Chondrocyte (in vitro differentiated cells): Measurements from ENCODE around the gene BLVRA. TPM values are rescaled to one million over a fixed set of nuclear protein-coding genes. Genes with fewer than 3 reads are reported as not detected.
"Not testable (repeated sequence)": the region's sequence is repeated elsewhere in the genome, so short reads cannot be mapped to it uniquely, and the experiment has no call there.

ENCODE experiments used
- DNase-seq: peaks from one replicate; pipeline ENCODE4 v3.0.0; 2021; ENCODE audit warnings: mixed read lengths, low spot score
- H3K27ac Mint-ChIP-seq: one replicate; pipeline ENCODE4 v1.8.0; 2021; ENCODE audit warnings: mild to moderate bottlenecking, moderate library complexity, mixed read lengths; ENCODE audit not compliant: unreplicated experiment
- H3K27me3 Mint-ChIP-seq: 2 replicates; pipeline ENCODE4 v1.8.0; 2021; ENCODE audit warnings: low read depth, mixed read lengths
- H3K36me3 Mint-ChIP-seq: 2 replicates; pipeline ENCODE4 v1.8.0; 2021; ENCODE audit warnings: low read depth, mixed read lengths
- H3K4me1 Mint-ChIP-seq: 2 replicates; pipeline ENCODE4 v1.8.0; 2021; ENCODE audit warnings: low read depth, mild to moderate bottlenecking, mixed read lengths
- H3K4me3 Mint-ChIP-seq: one replicate; pipeline ENCODE4 v1.8.0; 2021; ENCODE audit warnings: mild to moderate bottlenecking, moderate library complexity, mixed read lengths; ENCODE audit not compliant: unreplicated experiment
- H3K9me3 Mint-ChIP-seq: 2 replicates; pipeline ENCODE4 v1.8.0; 2021; ENCODE audit warnings: low read depth, mixed read lengths
- total RNA-seq: library from RNA; stranded (reverse); gene quantifications from 3 replicates; pipeline ENCODE4 v1.2.1, GENCODE V29; 2021
- TF ChIP-seq, protein P1 (sequence below): fragments of 200-600 bp; sonication (generic); IDR thresholded peaks from 2 replicates; pipeline ENCODE4 v1.5.0; 2021; ENCODE audit warnings: antibody characterized with exemption, mild to moderate bottlenecking, moderate library complexity

The BLVRA gene
- total RNA-seq, 1 donor from 2014 or later: 48.9 TPM

DNA sequence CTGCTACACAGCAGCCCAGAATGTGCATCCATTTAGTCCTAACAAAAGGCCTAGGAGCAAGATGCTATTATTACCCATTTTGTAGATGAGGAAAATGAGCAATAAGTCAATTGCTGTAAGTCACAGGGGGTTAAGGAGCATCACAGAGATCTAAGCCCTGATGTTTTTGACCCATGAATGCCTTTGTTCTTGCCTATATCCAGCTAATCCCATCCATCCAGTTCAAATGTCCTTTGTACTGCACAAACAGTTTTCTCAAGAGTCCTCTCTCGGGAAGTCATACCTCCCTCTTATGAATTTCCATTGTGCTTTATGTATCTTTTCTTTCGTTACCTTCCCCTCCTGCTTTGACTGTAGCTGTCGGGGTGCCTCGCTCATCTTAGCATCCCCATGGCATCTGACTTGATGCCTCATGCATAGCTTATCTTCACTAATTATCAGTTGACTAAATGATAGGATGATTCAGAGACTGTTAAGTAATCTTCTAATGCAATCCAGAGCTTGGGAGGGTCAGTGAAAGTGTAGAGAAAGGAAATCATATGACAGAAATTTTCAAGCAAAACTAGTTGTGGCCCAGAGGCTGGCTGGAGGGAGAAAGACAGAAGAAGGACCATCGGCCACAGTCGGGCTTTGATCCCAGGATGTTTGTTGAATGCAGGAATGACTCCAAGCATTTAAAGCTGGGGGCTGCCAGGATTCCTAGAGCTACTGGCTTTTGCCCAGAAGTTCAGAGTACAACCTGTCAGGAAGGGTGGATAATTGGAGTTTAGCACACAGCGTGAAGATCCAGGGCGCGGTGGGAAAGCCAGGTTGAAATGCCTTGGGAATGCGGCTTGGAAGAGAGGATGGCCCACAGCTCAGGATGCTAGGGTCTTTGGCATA, 23.5 kb downstream of the BLVRA start:
- no peaks in the 10 kb centered on the region for H3K27me3 Mint-ChIP-seq
- TF ChIP-seq, protein P1, sequence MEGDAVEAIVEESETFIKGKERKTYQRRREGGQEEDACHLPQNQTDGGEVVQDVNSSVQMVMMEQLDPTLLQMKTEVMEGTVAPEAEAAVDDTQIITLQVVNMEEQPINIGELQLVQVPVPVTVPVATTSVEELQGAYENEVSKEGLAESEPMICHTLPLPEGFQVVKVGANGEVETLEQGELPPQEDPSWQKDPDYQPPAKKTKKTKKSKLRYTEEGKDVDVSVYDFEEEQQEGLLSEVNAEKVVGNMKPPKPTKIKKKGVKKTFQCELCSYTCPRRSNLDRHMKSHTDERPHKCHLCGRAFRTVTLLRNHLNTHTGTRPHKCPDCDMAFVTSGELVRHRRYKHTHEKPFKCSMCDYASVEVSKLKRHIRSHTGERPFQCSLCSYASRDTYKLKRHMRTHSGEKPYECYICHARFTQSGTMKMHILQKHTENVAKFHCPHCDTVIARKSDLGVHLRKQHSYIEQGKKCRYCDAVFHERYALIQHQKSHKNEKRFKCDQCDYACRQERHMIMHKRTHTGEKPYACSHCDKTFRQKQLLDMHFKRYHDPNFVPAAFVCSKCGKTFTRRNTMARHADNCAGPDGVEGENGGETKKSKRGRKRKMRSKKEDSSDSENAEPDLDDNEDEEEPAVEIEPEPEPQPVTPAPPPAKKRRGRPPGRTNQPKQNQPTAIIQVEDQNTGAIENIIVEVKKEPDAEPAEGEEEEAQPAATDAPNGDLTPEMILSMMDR: no peak
- peaks cover 15% of the 10 kb centered on the region for H3K36me3 Mint-ChIP-seq
- H3K4me1 Mint-ChIP-seq: peaks cover 6% of the 10 kb centered on the region
- H3K4me3 Mint-ChIP-seq: no peak overlapping the region
- no peak overlapping the region for H3K27ac Mint-ChIP-seq
- no peaks in the 10 kb centered on the region for H3K9me3 Mint-ChIP-seq
- no peak for DNase-seq

DNA sequence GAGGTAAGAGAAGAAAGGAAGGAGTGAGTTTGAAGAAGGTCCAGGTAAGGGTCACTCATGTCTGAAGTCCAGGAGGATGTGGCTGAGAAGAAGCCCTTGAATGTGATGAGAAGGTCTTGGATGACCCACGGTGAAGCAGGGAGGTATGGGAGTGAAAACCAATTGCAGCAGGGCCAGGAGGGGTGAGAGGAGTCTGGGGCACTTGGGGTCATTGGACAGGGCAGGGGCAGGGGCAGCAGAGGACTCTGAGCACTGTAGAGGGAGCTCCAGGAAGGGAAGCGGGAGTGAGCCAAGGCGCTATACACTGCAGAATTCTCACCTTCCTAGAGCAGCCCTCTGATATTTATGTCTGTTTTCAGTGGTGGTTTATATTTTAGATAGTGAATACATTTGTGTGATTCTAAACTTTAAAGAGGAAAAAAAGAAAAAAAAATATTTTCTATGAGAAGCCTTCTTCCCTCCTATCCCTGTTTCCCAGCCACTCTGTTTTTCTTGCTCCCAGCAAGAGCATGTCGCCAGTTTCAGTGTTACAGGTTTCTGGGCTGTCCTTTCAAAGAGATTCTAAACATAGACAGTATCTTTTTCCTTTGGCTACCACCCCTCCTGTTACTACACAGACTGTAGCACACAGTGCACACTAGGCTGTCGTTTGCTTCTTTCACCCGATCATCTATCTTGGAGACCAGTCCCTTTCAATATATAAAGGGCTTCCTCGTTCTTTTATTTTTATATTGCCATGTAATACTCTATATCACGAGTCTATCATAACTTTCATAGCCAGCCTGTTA, 24.5 kb downstream of the BLVRA start:
- no peaks in the 10 kb centered on the region for H3K27me3 Mint-ChIP-seq
- peak overlapping the region; percentile 11 for H3K27ac Mint-ChIP-seq
- H3K4me1 Mint-ChIP-seq: peaks cover 6% of the 10 kb centered on the region
- peaks cover 16% of the 10 kb centered on the region for H3K36me3 Mint-ChIP-seq
- DNase-seq: no peak
- H3K9me3 Mint-ChIP-seq: no peaks in the 10 kb centered on the region
- no peak overlapping the region for H3K4me3 Mint-ChIP-seq
- TF ChIP-seq, protein P1: no peak

DNA sequence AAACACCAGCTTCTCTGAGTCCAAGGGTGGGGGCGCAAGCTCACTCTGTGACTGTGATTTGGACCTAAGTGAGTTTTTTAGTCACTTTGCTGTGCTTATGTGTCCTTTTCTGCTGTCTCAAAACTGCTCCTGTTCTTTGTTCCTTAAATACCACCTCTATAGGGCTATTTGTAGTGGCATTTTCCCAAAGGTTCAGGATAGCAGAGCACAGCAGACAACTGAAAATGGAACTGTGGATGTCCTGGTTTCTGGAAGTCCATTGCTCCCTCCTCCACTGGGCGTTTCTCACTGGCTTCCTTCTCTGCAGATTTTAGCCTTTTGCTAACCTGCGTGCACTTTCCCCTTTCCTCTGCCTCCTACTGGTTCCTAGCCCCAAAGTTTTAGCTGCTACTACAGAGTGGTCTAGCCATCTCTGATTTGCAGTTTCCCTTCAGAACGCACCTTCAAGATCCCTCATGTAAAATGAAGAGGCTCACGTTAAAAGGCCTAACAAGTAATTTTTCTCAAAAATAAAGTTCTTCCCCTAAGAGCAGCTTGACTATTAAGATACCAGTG, 25.6 kb downstream of the BLVRA start:
- Mint-ChIP-seq H3K4me1 (peaks cover 6% of the 10 kb centered on the region), H3K27ac (peak overlapping the region; percentile 50), H3K9me3 (no peaks in the 10 kb centered on the region), H3K27me3 (no peaks in the 10 kb centered on the region), H3K4me3 (no peak overlapping the region), H3K36me3 (peaks cover 18% of the 10 kb centered on the region)
- TF ChIP-seq, protein P1: no peak
- DNase-seq: no peak

DNA sequence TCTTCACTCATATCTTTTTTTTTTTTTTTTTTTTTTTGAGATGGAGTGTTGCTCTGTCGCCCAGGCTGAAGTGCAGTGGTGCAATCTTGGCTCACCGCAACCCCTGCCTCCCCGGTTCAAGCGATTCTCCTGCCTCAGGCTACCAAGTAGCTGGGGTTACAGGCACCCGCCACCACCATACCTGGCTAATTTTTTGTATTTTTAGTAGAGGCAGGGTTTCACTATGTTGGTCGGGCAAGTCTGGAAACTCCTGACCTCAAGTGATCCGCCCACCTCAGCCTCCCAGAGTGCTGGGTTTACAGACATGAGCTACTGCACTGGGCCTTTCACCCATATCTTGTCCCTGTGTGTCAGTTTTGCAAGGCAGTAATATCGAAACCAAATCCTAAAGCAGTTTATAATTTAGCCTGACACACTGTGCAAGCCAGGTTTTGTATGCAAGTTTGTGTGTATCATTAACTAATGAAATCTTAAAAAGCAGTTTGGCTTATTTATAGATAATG, 26.2 kb downstream of the BLVRA start:
- not testable (repeated sequence) for DNase-seq, H3K9me3 Mint-ChIP-seq, H3K27ac Mint-ChIP-seq, H3K4me3 Mint-ChIP-seq, H3K4me1 Mint-ChIP-seq, H3K27me3 Mint-ChIP-seq
- H3K36me3 Mint-ChIP-seq: peaks cover 18% of the 10 kb centered on the region

DNA sequence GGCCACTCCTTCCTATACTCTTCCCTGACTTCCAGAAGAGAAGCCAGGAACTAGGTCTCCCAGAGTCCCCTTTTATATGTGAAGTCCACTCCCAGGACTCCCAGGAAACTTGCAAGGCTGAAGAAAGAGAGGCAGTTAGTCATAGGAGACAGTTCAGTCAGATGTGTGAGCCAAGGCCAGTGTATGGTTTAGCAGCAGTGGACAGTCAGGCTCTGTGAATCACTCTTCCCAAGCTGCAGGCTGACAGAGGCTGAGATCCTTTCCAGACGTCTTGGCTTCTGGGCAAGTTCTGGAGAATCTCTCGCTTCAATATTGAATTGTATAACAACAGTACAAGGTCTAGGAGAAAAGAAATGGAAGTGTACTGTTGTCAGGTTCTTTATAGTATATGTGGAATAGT, 26.9 kb downstream of the BLVRA start:
- Mint-ChIP-seq H3K9me3 (no peaks in the 10 kb centered on the region), H3K36me3 (peaks cover 17% of the 10 kb centered on the region), H3K4me3 (no peak overlapping the region), H3K27me3 (no peaks in the 10 kb centered on the region), H3K27ac (peak overlapping the region; percentile 83), H3K4me1 (peaks cover 6% of the 10 kb centered on the region)
- TF ChIP-seq, protein P1: no peak
- DNase-seq: no peak
